H9 (cell line): ENCODE measurements around the gene SEC14L5. TPM values are rescaled to one million over a fixed set of nuclear protein-coding genes. Genes with fewer than 3 reads are reported as not detected.

Experiments used
- DNase-seq: peaks from one replicate; pipeline ENCODE4 v3.0.0-alpha.2; 2017
- H2AFZ ChIP-seq: one replicate; pipeline ENCODE4 v1.6.1; 2013; ENCODE audit warnings: mild to moderate bottlenecking, low read length, control low read depth, moderate library complexity
- H2AK5ac ChIP-seq: 2 replicates; pipeline ENCODE4 v1.6.1; 2013; ENCODE audit warnings: low read length, control low read depth, mixed read lengths; ENCODE audit not compliant: insufficient read length
- H2BK120ac ChIP-seq: one replicate; pipeline ENCODE4 v1.6.1; 2013; ENCODE audit warnings: low read depth, mild to moderate bottlenecking, low read length, control low read depth, inconsistent platforms; ENCODE audit not compliant: poor library complexity, severe bottlenecking
- H2BK12ac ChIP-seq: 2 replicates; pipeline ENCODE4 v1.6.1; 2013; ENCODE audit warnings: low read length, control low read depth, mixed read lengths, low read depth; ENCODE audit not compliant: insufficient read length
- H2BK15ac ChIP-seq: 2 replicates; pipeline ENCODE4 v1.6.1; 2013; ENCODE audit warnings: low read depth, low read length, control low read depth
- H2BK20ac ChIP-seq: one replicate; pipeline ENCODE4 v1.6.1; 2013; ENCODE audit warnings: low read depth, mild to moderate bottlenecking, low read length, control low read depth, inconsistent platforms; ENCODE audit not compliant: poor library complexity, severe bottlenecking
- H2BK5ac ChIP-seq: 2 replicates; pipeline ENCODE4 v1.6.1; 2013; ENCODE audit warnings: low read length, control low read depth, mixed read lengths; ENCODE audit not compliant: insufficient read length
- H3K14ac ChIP-seq: 2 replicates; pipeline ENCODE4 v1.6.1; 2013; ENCODE audit warnings: low read length, control low read depth; ENCODE audit not compliant: insufficient read depth
- H3K18ac ChIP-seq: 2 replicates; pipeline ENCODE4 v1.6.1; 2013; ENCODE audit warnings: low read depth, mild to moderate bottlenecking, mixed read lengths, low read length, control low read depth; ENCODE audit not compliant: insufficient read length
- H3K23ac ChIP-seq: 2 replicates; pipeline ENCODE4 v1.6.1; 2013; ENCODE audit warnings: low read length, control low read depth, mixed read lengths, low read depth; ENCODE audit not compliant: insufficient read length
- H3K23me2 ChIP-seq: 2 replicates; pipeline ENCODE4 v1.6.1; 2013; ENCODE audit warnings: low read depth, mild to moderate bottlenecking, mixed read lengths, low read length, control low read depth; ENCODE audit not compliant: insufficient read length, poor library complexity, severe bottlenecking
- H3K27ac ChIP-seq: 2 replicates; pipeline ENCODE4 v1.5.1; 2013; ENCODE audit warnings: low read length, control low read depth, mixed read lengths, low read depth; ENCODE audit not compliant: insufficient read length
- H3K27me3 ChIP-seq: 2 replicates; pipeline ENCODE4 v1.6.1; 2013; ENCODE audit warnings: low read length, control low read depth, inconsistent platforms; ENCODE audit not compliant: insufficient read depth
- H3K4ac ChIP-seq: 2 replicates; pipeline ENCODE4 v1.6.1; 2013; ENCODE audit warnings: low read depth, mild to moderate bottlenecking, control low read depth, inconsistent platforms, low read length, moderate library complexity
- H3K4me1 ChIP-seq: 2 replicates; pipeline ENCODE4 v1.6.1; 2013; ENCODE audit warnings: low read length, control low read depth, inconsistent platforms; ENCODE audit not compliant: insufficient read depth
- H3K4me2 ChIP-seq: 2 replicates; pipeline ENCODE4 v1.6.1; 2013; ENCODE audit warnings: low read length, control low read depth, mixed read lengths; ENCODE audit not compliant: insufficient read length, insufficient read depth
- H3K56ac ChIP-seq: 2 replicates; pipeline ENCODE4 v1.6.1; 2013; ENCODE audit warnings: low read depth, mild to moderate bottlenecking, mixed read lengths, low read length, control low read depth; ENCODE audit not compliant: insufficient read length
- H3K79me1 ChIP-seq: 2 replicates; pipeline ENCODE4 v1.6.1; 2013; ENCODE audit warnings: low read depth, mild to moderate bottlenecking, moderate library complexity, low read length, control low read depth, inconsistent platforms; ENCODE audit not compliant: insufficient read depth, poor library complexity, severe bottlenecking
- H3K79me2 ChIP-seq: 2 replicates; pipeline ENCODE4 v1.6.1; 2013; ENCODE audit warnings: low read length, control low read depth, inconsistent platforms; ENCODE audit not compliant: insufficient read depth
- H3K9ac ChIP-seq: 2 replicates; pipeline ENCODE4 v1.6.1; 2013; ENCODE audit warnings: low read length, control low read depth, mixed read lengths; ENCODE audit not compliant: insufficient read length; ENCODE audit errors: extremely low read depth
- H3K9me3 ChIP-seq: one replicate; pipeline ENCODE4 v1.6.1; 2013; ENCODE audit warnings: low read depth, low read length, inconsistent platforms; ENCODE audit not compliant: control insufficient read depth
- H3T11ph ChIP-seq: one replicate; pipeline ENCODE4 v1.6.1; 2013; ENCODE audit warnings: mild to moderate bottlenecking, low read length, control low read depth, inconsistent platforms
- H4K20me1 ChIP-seq: one replicate; pipeline ENCODE4 v1.6.1; 2013; ENCODE audit not compliant: control insufficient read depth, insufficient read length, insufficient read depth
- H4K5ac ChIP-seq: 2 replicates; pipeline ENCODE4 v1.6.1; 2013; ENCODE audit warnings: low read depth, mild to moderate bottlenecking, mixed read lengths, low read length, control low read depth; ENCODE audit not compliant: insufficient read length
- H4K8ac ChIP-seq: replicated peaks from 2 replicates; pipeline ENCODE4 v1.6.1; 2013; ENCODE audit warnings: low read length, control low read depth, mixed read lengths, low read depth; ENCODE audit not compliant: insufficient read length
- H4K91ac ChIP-seq: 2 replicates; pipeline ENCODE4 v1.6.1; 2013; ENCODE audit warnings: low read depth, mild to moderate bottlenecking, moderate library complexity, mixed read lengths, low read length, control low read depth; ENCODE audit not compliant: insufficient read length
- H3K27ac Mint-ChIP-seq, 3 experiments: 2 replicates in 2 of 3; 3 replicates in 1 of 3; pipeline ENCODE4 v1.8.0; 2020 to 2021; ENCODE audit warnings: mixed read lengths in 3 of 3, mild to moderate bottlenecking in 1 of 3, moderate library complexity in 1 of 3
- H3K27me3 Mint-ChIP-seq: 2 replicates; pipeline ENCODE4 v1.8.0; 2021; ENCODE audit warnings: low read depth, mild to moderate bottlenecking, moderate library complexity, mixed read lengths
- H3K36me3 Mint-ChIP-seq, 3 experiments: 2 replicates in 2 of 3; 3 replicates in 1 of 3; pipeline ENCODE4 v1.8.0; 2020 to 2021; ENCODE audit warnings: low read depth in 3 of 3, mixed read lengths in 3 of 3; ENCODE audit not compliant: insufficient read depth in 1 of 3
- H3K4me1 Mint-ChIP-seq, 2 experiments: 2 replicates each; pipeline ENCODE4 v1.8.0; 2020; ENCODE audit warnings: mixed read lengths in 2 of 2
- H3K4me3 Mint-ChIP-seq, 2 experiments: 2 replicates in 1 of 2; 3 replicates in 1 of 2; pipeline ENCODE4 v1.8.0; 2020 to 2021; ENCODE audit warnings: mild to moderate bottlenecking in 2 of 2, mixed read lengths in 2 of 2, moderate library complexity in 1 of 2
- H3K9me3 Mint-ChIP-seq, 2 experiments: 2 replicates in 1 of 2; 3 replicates in 1 of 2; pipeline ENCODE4 v1.8.0; 2020; ENCODE audit warnings: mild to moderate bottlenecking in 2 of 2, mixed read lengths in 2 of 2, moderate library complexity in 1 of 2
- WGBS: extraction: QIAGEN DNeasy Blood & Tissue Kit; methylation state at CpG from one replicate; pipeline ENCODE4 v1.1.7; 2013; ENCODE audit warnings: missing lambda C conversion rate, low lambda C conversion rate, mixed read lengths; ENCODE audit not compliant: insufficient read length; ENCODE audit errors: extremely low coverage; 5-methylcytosine and 5-hydroxymethylcytosine counted together
- total RNA-seq: library from RNA; stranded (reverse); gene quantifications from 2 replicates; pipeline ENCODE4 v1.2.1, GENCODE V29; 2021
- TF ChIP-seq, protein P1 (sequence below): fragments of 200-600 bp; sonication (generic); conservative IDR thresholded peaks from 3 replicates; pipeline ENCODE4 v1.8.0; 2021; ENCODE audit warnings: antibody characterized with exemption, mild to moderate bottlenecking

The SEC14L5 gene
- total RNA-seq, 1 experiment from 2014 or later, result 4.1 TPM

DNA sequence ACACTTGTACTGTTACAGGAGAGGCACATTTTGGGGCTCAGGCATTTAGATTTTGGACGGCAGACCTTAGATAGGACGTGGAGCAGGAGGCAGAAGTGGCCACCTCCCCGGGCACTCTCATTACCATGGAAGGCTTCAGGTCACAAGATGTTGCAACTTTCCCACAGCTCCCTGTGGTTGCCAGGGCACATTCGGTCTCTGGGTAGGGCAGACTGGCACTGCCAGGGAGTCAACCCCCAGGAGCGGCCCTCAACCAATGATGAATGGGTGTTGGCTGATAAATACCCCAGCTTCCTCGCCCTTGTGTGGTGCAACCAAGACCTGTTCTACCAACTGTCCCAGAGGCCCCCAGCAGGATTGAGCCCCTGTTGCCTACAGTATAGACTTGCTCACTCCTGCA is 64.4 kb downstream of the SEC14L5 start:
- no peak overlapping the region for H3K27ac ChIP-seq
- H3K14ac ChIP-seq, result no peak overlapping the region
- H4K8ac ChIP-seq, result no peak overlapping the region
- H4K91ac ChIP-seq, result no peak overlapping the region
- H3T11ph ChIP-seq, result no peak overlapping the region
- no peak overlapping the region for H2BK12ac ChIP-seq
- no peak overlapping the region for H3K9ac ChIP-seq
- H2BK120ac ChIP-seq, result no peak overlapping the region
- H2AK5ac ChIP-seq, result no peak overlapping the region
- no peaks in the 10 kb centered on the region for H3K4me1 ChIP-seq
- H2AFZ ChIP-seq, result no peak overlapping the region
- Mint-ChIP-seq H3K4me1 (peaks cover 9 to 15% of the 10 kb centered on the region in 2 experiments), H3K27ac (no peak overlapping the region), H3K9me3 (no peaks in the 10 kb centered on the region), H3K4me3 (no peak overlapping the region), H3K36me3 (no peaks in the 10 kb centered on the region), H3K27me3 (peaks cover 14% of the 10 kb centered on the region)
- H4K20me1 ChIP-seq, result no peaks in the 10 kb centered on the region
- H3K23me2 ChIP-seq, result no peaks in the 10 kb centered on the region
- no peak overlapping the region for H3K56ac ChIP-seq
- no peak overlapping the region for H3K18ac ChIP-seq
- TF ChIP-seq, protein P1, sequence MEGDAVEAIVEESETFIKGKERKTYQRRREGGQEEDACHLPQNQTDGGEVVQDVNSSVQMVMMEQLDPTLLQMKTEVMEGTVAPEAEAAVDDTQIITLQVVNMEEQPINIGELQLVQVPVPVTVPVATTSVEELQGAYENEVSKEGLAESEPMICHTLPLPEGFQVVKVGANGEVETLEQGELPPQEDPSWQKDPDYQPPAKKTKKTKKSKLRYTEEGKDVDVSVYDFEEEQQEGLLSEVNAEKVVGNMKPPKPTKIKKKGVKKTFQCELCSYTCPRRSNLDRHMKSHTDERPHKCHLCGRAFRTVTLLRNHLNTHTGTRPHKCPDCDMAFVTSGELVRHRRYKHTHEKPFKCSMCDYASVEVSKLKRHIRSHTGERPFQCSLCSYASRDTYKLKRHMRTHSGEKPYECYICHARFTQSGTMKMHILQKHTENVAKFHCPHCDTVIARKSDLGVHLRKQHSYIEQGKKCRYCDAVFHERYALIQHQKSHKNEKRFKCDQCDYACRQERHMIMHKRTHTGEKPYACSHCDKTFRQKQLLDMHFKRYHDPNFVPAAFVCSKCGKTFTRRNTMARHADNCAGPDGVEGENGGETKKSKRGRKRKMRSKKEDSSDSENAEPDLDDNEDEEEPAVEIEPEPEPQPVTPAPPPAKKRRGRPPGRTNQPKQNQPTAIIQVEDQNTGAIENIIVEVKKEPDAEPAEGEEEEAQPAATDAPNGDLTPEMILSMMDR, result no peak
- H3K23ac ChIP-seq, result no peak overlapping the region
- no peak overlapping the region for H4K5ac ChIP-seq
- no peak for DNase-seq
- WGBS, result no CpG with 5 or more reads among the region's 6 CpGs
- H2BK20ac ChIP-seq, result no peak overlapping the region
- no peak overlapping the region for H3K4ac ChIP-seq
- no peak overlapping the region for H2BK5ac ChIP-seq
- no peaks in the 10 kb centered on the region; the same call in 1 of the 2 replicates for H3K27me3 ChIP-seq
- H3K9me3 ChIP-seq, result no peaks in the 10 kb centered on the region
- no peak overlapping the region for H3K4me2 ChIP-seq
- H2BK15ac ChIP-seq, result no peak overlapping the region
- H3K79me1 ChIP-seq, result no peaks in the 10 kb centered on the region
- no peaks in the 10 kb centered on the region for H3K79me2 ChIP-seq
